ENCODE results near the gene RPL31.

GRCh38 chr2:100971221-100971620 is 30.9 kb upstream of the RPL31 start:
- TF ChIP-seq CTCF (conservative IDR thresholded peaks at IDR 0.05 in 1 of 2, IDR thresholded peaks at IDR 0.05 in 1 of 2; ENCODE audit: low read depth in 1 of 2, low read length in 2 of 2), result no peak
- no peak for TF ChIP-seq EZH2 (IDR thresholded peaks at IDR 0.05; ENCODE audit: low read length, missing control alignments)

All from fibroblast of lung (primary cell).